HepG2 (cell line): Measurements from ENCODE around the gene RAB20. TPM values are rescaled to one million over a fixed set of nuclear protein-coding genes. Genes with fewer than 3 reads are reported as not detected.

Experiments
- ATF6 ChIP-seq: sonication (generic); formaldehyde crosslinking; conservative IDR thresholded peaks from 2 replicates; pipeline ENCODE4 v1.4.0; 2020; ENCODE audit warnings: missing genetic modification reagents
- CBFB ChIP-seq: sonication (generic); formaldehyde crosslinking; IDR thresholded peaks from 2 replicates; pipeline ENCODE4 v1.4.0; 2020; ENCODE audit warnings: missing genetic modification reagents
- CHD4 ChIP-seq: fragments of 200-600 bp; sonication (generic); IDR thresholded peaks from 2 replicates; pipeline ENCODE4 v1.7.0; 2017; ENCODE audit warnings: mild to moderate bottlenecking, low read length, borderline replicate concordance
- EED ChIP-seq: sonication (generic); formaldehyde crosslinking; IDR thresholded peaks from 2 replicates; pipeline ENCODE4 v1.5.0; 2020; ENCODE audit warnings: mild to moderate bottlenecking, missing genetic modification reagents
- ELF1 ChIP-seq: sonication (generic); formaldehyde crosslinking; IDR thresholded peaks from 2 replicates; pipeline ENCODE4 v1.4.0; 2020; ENCODE audit warnings: missing genetic modification reagents
- FLYWCH1 ChIP-seq: sonication (generic); formaldehyde crosslinking; IDR thresholded peaks from 2 replicates; pipeline ENCODE4 v1.8.1; 2023; ENCODE audit warnings: mild to moderate bottlenecking, missing genetic modification reagents
- HES4 ChIP-seq: sonication (generic); formaldehyde crosslinking; IDR thresholded peaks from 2 replicates; pipeline ENCODE4 v1.9.0; 2021; ENCODE audit warnings: mild to moderate bottlenecking, missing genetic modification reagents, borderline replicate concordance
- MTERF4 ChIP-seq: sonication (generic); formaldehyde crosslinking; IDR thresholded peaks from 2 replicates; pipeline ENCODE4 v1.8.0; 2023; ENCODE audit warnings: mild to moderate bottlenecking, missing genetic modification reagents
- NFE2L1 ChIP-seq: sonication (generic); formaldehyde crosslinking; IDR thresholded peaks from 2 replicates; pipeline ENCODE4 v1.4.0; 2020; ENCODE audit warnings: missing genetic modification reagents, mild to moderate bottlenecking, borderline replicate concordance
- SSRP1 ChIP-seq: IDR thresholded peaks from 2 replicates; pipeline ENCODE4 v1.6.1; 2016; ENCODE audit warnings: control low read depth
- THRA ChIP-seq: sonication (generic); formaldehyde crosslinking; IDR thresholded peaks from 2 replicates; pipeline ENCODE4 v1.4.0; 2020; ENCODE audit warnings: missing genetic modification reagents, borderline replicate concordance
- ZFP41 ChIP-seq: sonication (generic); formaldehyde crosslinking; IDR thresholded peaks from 2 replicates; pipeline ENCODE4 v1.4.0; 2020; ENCODE audit warnings: mild to moderate bottlenecking, missing genetic modification reagents, borderline replicate concordance
- ZHX1 ChIP-seq: sonication (generic); formaldehyde crosslinking; IDR thresholded peaks from 2 replicates; pipeline ENCODE4 v1.8.1; 2022; ENCODE audit warnings: low read depth, mild to moderate bottlenecking, missing genetic modification reagents
- ZNF430 ChIP-seq: sonication (generic); formaldehyde crosslinking; IDR thresholded peaks from 2 replicates; pipeline ENCODE4 v1.9.0; 2021; ENCODE audit warnings: mild to moderate bottlenecking, missing genetic modification reagents
- ZNF740 ChIP-seq: sonication (generic); formaldehyde crosslinking; IDR thresholded peaks from 2 replicates; pipeline ENCODE4 v1.4.0; 2020; ENCODE audit warnings: missing genetic modification reagents
- ZNF770 ChIP-seq: sonication (generic); formaldehyde crosslinking; IDR thresholded peaks from 2 replicates; pipeline ENCODE4 v1.5.0; 2020; ENCODE audit warnings: mild to moderate bottlenecking, missing genetic modification reagents
- ZSCAN21 ChIP-seq: sonication (generic); formaldehyde crosslinking; IDR thresholded peaks from 2 replicates; pipeline ENCODE4 v1.8.0; 2022; ENCODE audit warnings: mild to moderate bottlenecking, missing genetic modification reagents, moderate library complexity, borderline replicate concordance
- polyA plus RNA-seq, 8 experiments: library from polyadenylated mRNA; depleted of rRNA in 3 of 8; stranded (reverse) in 7 of 8; unstranded in 1 of 8; fragments of >200 nt; fragmentation: Illumina TruSeq in 4 of 8; extraction: Trizol in 4 of 8; gene quantifications; 2 replicates each; pipeline versions ENCODE4 v1.2.1 to v1.2.3, GENCODE V29; 2011 to 2016; ENCODE audit warnings: low read depth in 4 of 8, missing spikeins in 1 of 8, mixed read lengths in 1 of 8; ENCODE audit not compliant: insufficient read depth in 1 of 8
- total RNA-seq, 5 experiments: library from RNA; depleted of rRNA; stranded (reverse); fragments of >200 nt; fragmentation: Illumina TruSeq; extraction: Trizol; gene quantifications; 2 replicates each; pipeline ENCODE4 v1.2.3, GENCODE V29; 2016; ENCODE audit warnings: low read depth in 1 of 5

Gene RAB20
- total and polyA plus RNA-seq, 2 of the 13 experiments (the other 11 are each of a cell fraction or from before 2014, with no cell fraction given), result 15.6 to 30.5 TPM

- no peak for TF ChIP-seq ZNF740 (CRISPR knock-in tag)
- no peak for TF ChIP-seq SSRP1
- TF ChIP-seq ATF6, result no peak
- no peak for TF ChIP-seq NFE2L1
- peak; percentile 67; the same call in 1 of the 2 replicates for TF ChIP-seq FLYWCH1 (CRISPR knock-in tag)
- no peak for TF ChIP-seq EED (CRISPR knock-in tag)
- no peak for TF ChIP-seq MTERF4 (CRISPR knock-in tag)
- no peak for TF ChIP-seq ZFP41 (CRISPR knock-in tag)
- TF ChIP-seq HES4 (CRISPR knock-in tag), result no peak
- peak; percentile 49; the same call in 1 of the 2 replicates for TF ChIP-seq ZSCAN21 (CRISPR knock-in tag)
- no peak for TF ChIP-seq ZHX1 (CRISPR knock-in tag)
- TF ChIP-seq CBFB, result 0 out of 2 replicates have a peak, but pooled peaks have one; percentile 14
- TF ChIP-seq ELF1, result 0 out of 2 replicates have a peak, but pooled peaks have one; percentile 10
- no peak for TF ChIP-seq ZNF430 (CRISPR knock-in tag)
- no peak for TF ChIP-seq CHD4
- no peak for TF ChIP-seq THRA (CRISPR knock-in tag)
- no peak for TF ChIP-seq ZNF770
Observed at GRCh38 chr13:110561344-110562035, at the start of gene RAB20 (continued).
